Measurements from ENCODE around the gene FAM118B. TPM values are rescaled to one million over a fixed set of nuclear protein-coding genes. Genes with fewer than 3 reads are reported as not detected.
A peak's percentile ranks its signal among the peaks of the same experiment; 100 is the strongest.

FAM118B gene
- total and polyA plus RNA-seq, 3 donors from 2014 or later, result 27.4 to 50.3 (median 36.3) TPM

DNA sequence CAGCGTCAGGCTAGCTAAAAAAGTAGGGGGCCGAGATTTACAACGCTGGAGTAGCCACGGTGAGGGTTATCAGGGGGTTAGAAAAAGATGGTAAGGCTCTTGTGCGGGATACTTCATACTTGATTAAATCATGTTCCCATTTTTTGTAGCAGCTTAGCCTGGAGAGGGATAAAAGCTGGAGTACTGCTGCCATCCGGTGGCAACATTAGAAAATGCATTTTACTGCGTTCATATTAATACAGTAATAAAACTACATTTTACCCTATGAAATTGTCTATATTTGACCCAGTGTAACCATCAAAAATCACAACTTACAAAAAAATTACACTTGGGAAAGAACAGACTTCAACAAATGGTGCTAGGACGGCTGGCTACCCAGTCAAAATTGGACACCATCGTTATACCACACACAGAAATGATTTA lies 17.4 kb upstream of the FAM118B start:
- Histone ChIP-seq H3K36me3 (ENCODE audit: low read depth, missing control alignments) (no peaks in the 10 kb centered on the region), H3K4me3 (no peak overlapping the region), H3K27me3 (no peaks in the 10 kb centered on the region), H3K9me3 (no peaks in the 10 kb centered on the region), H3K27ac (no peak overlapping the region), H3K4me1 (no peaks in the 10 kb centered on the region)
- intact Hi-C loops (cut with DNase I; ENCODE audit: low total_unique reads), result loop anchor here (5.0 kb wide), 1 partner anchor 272 kb away; no protein-coding TSS in a partner anchor
- 40% methylated on average over 9 of the region's 9 CpGs for WGBS, 2 donors
- DNase-seq, result peak; percentile 58
- TF ChIP-seq, protein P1, sequence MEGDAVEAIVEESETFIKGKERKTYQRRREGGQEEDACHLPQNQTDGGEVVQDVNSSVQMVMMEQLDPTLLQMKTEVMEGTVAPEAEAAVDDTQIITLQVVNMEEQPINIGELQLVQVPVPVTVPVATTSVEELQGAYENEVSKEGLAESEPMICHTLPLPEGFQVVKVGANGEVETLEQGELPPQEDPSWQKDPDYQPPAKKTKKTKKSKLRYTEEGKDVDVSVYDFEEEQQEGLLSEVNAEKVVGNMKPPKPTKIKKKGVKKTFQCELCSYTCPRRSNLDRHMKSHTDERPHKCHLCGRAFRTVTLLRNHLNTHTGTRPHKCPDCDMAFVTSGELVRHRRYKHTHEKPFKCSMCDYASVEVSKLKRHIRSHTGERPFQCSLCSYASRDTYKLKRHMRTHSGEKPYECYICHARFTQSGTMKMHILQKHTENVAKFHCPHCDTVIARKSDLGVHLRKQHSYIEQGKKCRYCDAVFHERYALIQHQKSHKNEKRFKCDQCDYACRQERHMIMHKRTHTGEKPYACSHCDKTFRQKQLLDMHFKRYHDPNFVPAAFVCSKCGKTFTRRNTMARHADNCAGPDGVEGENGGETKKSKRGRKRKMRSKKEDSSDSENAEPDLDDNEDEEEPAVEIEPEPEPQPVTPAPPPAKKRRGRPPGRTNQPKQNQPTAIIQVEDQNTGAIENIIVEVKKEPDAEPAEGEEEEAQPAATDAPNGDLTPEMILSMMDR (IDR thresholded peaks at IDR 0.05), result peak; percentile 70 to 89 (median 83)
- TF ChIP-seq POLR2A (IDR thresholded peaks at IDR 0.05), result no peak

DNA sequence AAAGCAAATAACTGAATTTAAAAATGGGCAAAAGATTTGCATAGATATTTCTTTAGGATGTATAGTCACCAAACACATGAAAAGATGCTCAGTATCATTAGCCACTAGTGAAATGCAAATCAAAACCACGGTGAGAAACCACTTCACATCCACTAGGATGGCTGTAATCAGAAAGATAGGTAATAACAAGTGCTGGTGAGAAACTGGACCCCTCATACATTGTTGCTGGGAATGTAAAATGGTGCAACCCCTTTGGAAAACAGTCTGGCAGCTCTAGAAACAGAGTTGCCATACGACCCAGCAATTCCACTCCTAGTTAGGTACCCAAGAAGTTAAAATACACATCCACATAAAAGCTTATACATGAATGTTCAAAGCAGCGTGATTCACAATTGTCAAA lies 16.5 kb upstream of the FAM118B start:
- Histone ChIP-seq H3K27me3 (no peaks in the 10 kb centered on the region), H3K36me3 (ENCODE audit: low read depth, missing control alignments) (no peaks in the 10 kb centered on the region), H3K4me3 (no peak overlapping the region), H3K27ac (no peak overlapping the region), H3K4me1 (no peaks in the 10 kb centered on the region), H3K9me3 (no peaks in the 10 kb centered on the region)
- no peak for TF ChIP-seq POLR2A (IDR thresholded peaks at IDR 0.05)
- TF ChIP-seq, protein P1 (IDR thresholded peaks at IDR 0.05), result no peak
- DNase-seq, result no peak
- intact Hi-C loops (cut with DNase I; ENCODE audit: low total_unique reads), result no loop called here
- 95 to 96% methylated on average over 3 of the region's 3 CpGs for WGBS, 2 donors

DNA sequence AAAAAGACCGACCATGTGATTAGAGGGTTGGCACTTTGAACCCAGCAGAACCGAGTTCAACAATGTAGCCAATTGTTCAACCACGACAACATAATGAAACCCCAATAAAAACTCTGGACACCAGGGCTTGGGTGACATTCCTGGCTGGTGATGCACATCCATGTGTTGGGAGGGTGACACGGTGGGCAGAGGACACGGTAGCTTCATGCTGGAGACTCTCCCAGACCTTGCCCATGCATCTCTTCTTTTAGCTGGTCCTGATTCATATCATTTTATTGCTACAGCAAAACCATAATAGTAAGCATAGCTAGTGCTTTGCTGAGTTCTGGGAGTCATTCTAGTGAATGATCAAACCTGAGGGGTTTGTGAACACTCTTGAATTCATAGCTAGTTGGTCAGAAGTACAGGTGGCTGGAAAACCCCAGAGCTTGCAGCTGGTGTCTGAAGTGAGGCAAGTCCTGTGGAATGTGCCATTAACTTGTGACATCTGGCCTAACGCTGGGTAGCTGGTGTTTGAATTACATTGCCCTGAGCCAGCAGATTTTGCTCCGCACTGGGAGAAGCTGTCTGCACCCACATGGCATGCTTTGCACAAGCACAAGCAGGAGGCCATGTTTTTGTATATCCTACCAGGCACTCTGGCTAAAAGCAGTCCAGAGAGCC lies 14.2 kb upstream of the FAM118B start:
- H3K4me1 ChIP-seq, result no peaks in the 10 kb centered on the region
- H3K36me3 ChIP-seq (ENCODE audit: low read depth, missing control alignments), result no peaks in the 10 kb centered on the region
- H3K27me3 ChIP-seq, result no peaks in the 10 kb centered on the region
- 94 to 95% methylated on average over 6 to 7 of the region's 7 CpGs for WGBS, 2 donors
- intact Hi-C loops (cut with DNase I; ENCODE audit: low total_unique reads), result no loop called here
- no peak for TF ChIP-seq POLR2A (IDR thresholded peaks at IDR 0.05)
- TF ChIP-seq, protein P1 (IDR thresholded peaks at IDR 0.05), result no peak
- DNase-seq, result no peak
- H3K9me3 ChIP-seq, result no peaks in the 10 kb centered on the region
- H3K4me3 ChIP-seq, result no peak overlapping the region
- no peak overlapping the region for H3K27ac ChIP-seq

DNA sequence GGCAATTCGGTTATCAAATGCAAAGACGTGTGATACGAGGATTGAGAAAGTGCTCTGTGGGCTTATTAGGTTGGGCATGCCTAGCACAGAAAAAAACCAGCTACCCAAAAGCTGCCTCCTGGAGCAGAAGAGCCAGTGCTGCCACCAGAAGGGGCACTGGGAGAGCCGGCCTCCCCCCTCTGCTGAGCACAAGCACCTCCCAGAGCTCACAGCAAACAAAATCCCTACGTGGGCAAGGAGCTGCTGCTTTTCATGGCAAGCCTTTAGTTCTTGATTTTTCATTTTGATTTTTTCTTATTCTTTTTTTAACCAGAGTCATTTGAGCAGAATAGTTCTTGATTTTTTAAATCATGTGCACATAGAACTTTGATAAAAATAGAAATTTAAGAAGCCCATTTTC lies 12.9 kb upstream of the FAM118B start:
- Histone ChIP-seq H3K4me3 (no peak overlapping the region), H3K4me1 (no peaks in the 10 kb centered on the region), H3K36me3 (ENCODE audit: low read depth, missing control alignments) (no peaks in the 10 kb centered on the region), H3K9me3 (no peaks in the 10 kb centered on the region), H3K27ac (no peak overlapping the region), H3K27me3 (no peaks in the 10 kb centered on the region)
- TF ChIP-seq, protein P1 (IDR thresholded peaks at IDR 0.05), result no peak
- no peak for TF ChIP-seq POLR2A (IDR thresholded peaks at IDR 0.05)
- DNase-seq, result no peak
- 95 to 99% methylated on average over 5 of the region's 5 CpGs for WGBS, 2 donors
- intact Hi-C loops (cut with DNase I; ENCODE audit: low total_unique reads), result no loop called here
